Brain pericyte (primary cell): ENCODE measurements around the gene PRKCA.
A peak's percentile ranks its signal among the peaks of the same experiment; 100 is the strongest.
"Not testable (repeated sequence)": the region's sequence is repeated elsewhere in the genome, so short reads cannot be mapped to it uniquely, and the experiment has no call there.

ENCODE experiments used
- DNase-seq: peaks from one replicate; pipeline ENCODE4 v3.0.0-alpha.2; 2012; ENCODE audit warnings: low read depth, low spot score

The PRKCA gene

GRCh38 chr17:66713533-66714042 lies 411.2 kb downstream of the PRKCA start:
- no peak for DNase-seq

- no peak for DNase-seq
Observed at GRCh38 chr17:66714046-66715023, 411.9 kb downstream of the PRKCA start.

GRCh38 chr17:66715076-66715675 lies 412.8 kb downstream of the PRKCA start:
- DNase-seq: no peak

- peak; percentile 46 for DNase-seq
Observed at GRCh38 chr17:66715745-66716156, 413.3 kb downstream of the PRKCA start.

GRCh38 chr17:66716236-66717026 lies 414.0 kb downstream of the PRKCA start:
- DNase-seq: no peak

- no peak for DNase-seq
Observed at GRCh38 chr17:66717641-66718058, 415.2 kb downstream of the PRKCA start.

GRCh38 chr17:66720027-66720426 lies 417.6 kb downstream of the PRKCA start:
- no peak for DNase-seq

- no peak for DNase-seq
Observed at GRCh38 chr17:66720567-66720966, 418.2 kb downstream of the PRKCA start.

- DNase-seq: no peak
Observed at GRCh38 chr17:66722341-66722740, 419.9 kb downstream of the PRKCA start.

- peak; percentile 89 for DNase-seq
Observed at GRCh38 chr17:66724581-66725341, 422.3 kb downstream of the PRKCA start.

GRCh38 chr17:66725438-66725837 lies 423.0 kb downstream of the PRKCA start:
- not testable (repeated sequence) for DNase-seq

- DNase-seq: no peak
Observed at GRCh38 chr17:66725956-66726355, 423.5 kb downstream of the PRKCA start.

- no peak for DNase-seq
Observed at GRCh38 chr17:66726371-66726770, 424.0 kb downstream of the PRKCA start.

GRCh38 chr17:66726846-66727245 lies 424.4 kb downstream of the PRKCA start:
- DNase-seq: no peak

GRCh38 chr17:66727634-66728570 lies 425.5 kb downstream of the PRKCA start:
- DNase-seq: no peak

- DNase-seq: no peak
Observed at GRCh38 chr17:66730461-66730923, 428.1 kb downstream of the PRKCA start.

GRCh38 chr17:66733759-66734158 lies 431.3 kb downstream of the PRKCA start:
- DNase-seq: no peak

- DNase-seq: no peak
Observed at GRCh38 chr17:66734186-66734943, 432.0 kb downstream of the PRKCA start.

GRCh38 chr17:66737524-66737923 lies 435.1 kb downstream of the PRKCA start:
- no peak for DNase-seq
